Gastrocnemius medialis (tissue), 4 donors: ENCODE data around the gene COBLL1.

Experiments used
- POLR2A ChIP-seq, 2 donors: fragments of 450-650 bp; IDR thresholded peaks; one replicate each; pipeline ENCODE4 v1.6.1; 2017; ENCODE audit warnings: antibody characterized with exemption in 2 of 2, mild to moderate bottlenecking in 2 of 2, moderate library complexity in 2 of 2
- TF ChIP-seq, protein P1 (sequence below), 5 experiments: fragments of 450-650 bp in 3 of 5; fragments of 200-600 bp in 2 of 5; sonication (generic) in 2 of 5; IDR thresholded peaks in 4 of 5; conservative IDR thresholded peaks in 1 of 5; 1 replicate in 4 of 5; 2 replicates in 1 of 5; pipeline ENCODE4 v1.5.1; 2016 to 2019; ENCODE audit warnings: antibody characterized with exemption in 5 of 5, mild to moderate bottlenecking in 3 of 5, moderate library complexity in 3 of 5

DNA sequence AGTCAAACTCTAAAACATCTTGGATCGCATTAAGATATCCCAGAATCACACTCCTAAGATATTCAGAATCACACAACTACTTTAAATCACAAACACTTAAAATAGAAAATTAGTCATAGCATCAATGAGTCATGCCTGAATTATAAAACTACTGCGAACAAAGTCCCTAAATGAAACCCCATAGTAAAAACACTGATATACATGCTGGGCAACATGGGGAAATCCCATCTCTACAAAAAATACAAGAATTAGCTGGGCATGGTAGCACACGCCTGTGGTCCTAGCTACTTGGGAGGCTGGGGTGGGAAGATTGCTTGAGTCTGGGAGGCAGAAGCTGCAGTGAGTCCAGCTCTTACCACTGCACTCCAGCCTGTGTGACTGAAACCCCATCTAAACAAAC lies 101.7 kb downstream of the COBLL1 start:
- TF ChIP-seq, protein P1, sequence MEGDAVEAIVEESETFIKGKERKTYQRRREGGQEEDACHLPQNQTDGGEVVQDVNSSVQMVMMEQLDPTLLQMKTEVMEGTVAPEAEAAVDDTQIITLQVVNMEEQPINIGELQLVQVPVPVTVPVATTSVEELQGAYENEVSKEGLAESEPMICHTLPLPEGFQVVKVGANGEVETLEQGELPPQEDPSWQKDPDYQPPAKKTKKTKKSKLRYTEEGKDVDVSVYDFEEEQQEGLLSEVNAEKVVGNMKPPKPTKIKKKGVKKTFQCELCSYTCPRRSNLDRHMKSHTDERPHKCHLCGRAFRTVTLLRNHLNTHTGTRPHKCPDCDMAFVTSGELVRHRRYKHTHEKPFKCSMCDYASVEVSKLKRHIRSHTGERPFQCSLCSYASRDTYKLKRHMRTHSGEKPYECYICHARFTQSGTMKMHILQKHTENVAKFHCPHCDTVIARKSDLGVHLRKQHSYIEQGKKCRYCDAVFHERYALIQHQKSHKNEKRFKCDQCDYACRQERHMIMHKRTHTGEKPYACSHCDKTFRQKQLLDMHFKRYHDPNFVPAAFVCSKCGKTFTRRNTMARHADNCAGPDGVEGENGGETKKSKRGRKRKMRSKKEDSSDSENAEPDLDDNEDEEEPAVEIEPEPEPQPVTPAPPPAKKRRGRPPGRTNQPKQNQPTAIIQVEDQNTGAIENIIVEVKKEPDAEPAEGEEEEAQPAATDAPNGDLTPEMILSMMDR (IDR thresholded peaks at IDR 0.05 in 4 of 5, conservative IDR thresholded peaks at IDR 0.05 in 1 of 5) = no peak
- TF ChIP-seq POLR2A (IDR thresholded peaks at IDR 0.05) = no peak
